HepG2 (cell line): ENCODE results near the gene PRRC2A. TPM values are rescaled to one million over a fixed set of nuclear protein-coding genes. Genes with fewer than 3 reads are reported as not detected.

Source experiments
- ARID5B ChIP-seq: IDR thresholded peaks from 2 replicates; pipeline ENCODE4 v1.4.0; 2020; ENCODE audit warnings: mild to moderate bottlenecking, missing genetic modification reagents
- CSRNP1 ChIP-seq: sonication (generic); formaldehyde crosslinking; IDR thresholded peaks from 2 replicates; pipeline ENCODE4 v1.8.1; 2023; ENCODE audit warnings: mild to moderate bottlenecking, missing genetic modification reagents
- HDAC1 ChIP-seq: sonication (generic); formaldehyde crosslinking; IDR thresholded peaks from 2 replicates; pipeline ENCODE4 v1.5.1; 2020; ENCODE audit warnings: mild to moderate bottlenecking, missing genetic modification reagents
- HNRNPLL ChIP-seq: fragments of 200-400 bp; formaldehyde crosslinking; IDR thresholded peaks from 2 replicates; pipeline ENCODE4 v1.6.1; 2017; ENCODE audit warnings: mild to moderate bottlenecking, low read depth, low read length; ENCODE audit not compliant: poor library complexity, severe bottlenecking
- KMT2A ChIP-seq: sonication (generic); formaldehyde crosslinking; IDR thresholded peaks from 2 replicates; pipeline ENCODE4 v1.4.0; 2020; ENCODE audit warnings: missing genetic modification reagents
- LBX2 ChIP-seq: sonication (generic); formaldehyde crosslinking; IDR thresholded peaks from 2 replicates; pipeline ENCODE4 v1.5.0; 2020; ENCODE audit warnings: missing genetic modification reagents, mild to moderate bottlenecking, borderline replicate concordance
- NKX3-1 ChIP-seq: sonication (generic); formaldehyde crosslinking; IDR thresholded peaks from 2 replicates; pipeline ENCODE4 v1.5.0; 2020; ENCODE audit warnings: missing genetic modification reagents
- POLR2G ChIP-seq: fragments of 200-400 bp; formaldehyde crosslinking; IDR thresholded peaks from 2 replicates; pipeline ENCODE4 v1.6.1; 2018; ENCODE audit warnings: mild to moderate bottlenecking, low read depth, low read length, moderate library complexity
- RELA ChIP-seq: sonication (generic); formaldehyde crosslinking; IDR thresholded peaks from 2 replicates; pipeline ENCODE4 v1.4.0; 2020; ENCODE audit warnings: missing genetic modification reagents
- SMAD1 ChIP-seq: sonication (generic); formaldehyde crosslinking; IDR thresholded peaks from 2 replicates; pipeline ENCODE4 v1.4.0; 2020; ENCODE audit warnings: missing genetic modification reagents, low read depth, mild to moderate bottlenecking, borderline replicate concordance
- SUZ12 ChIP-seq: fragments of 150-350 bp; IDR thresholded peaks from 2 replicates; pipeline ENCODE4 v1.6.1; 2014; ENCODE audit warnings: low read depth, low read length
- TRAFD1 ChIP-seq: sonication (generic); formaldehyde crosslinking; IDR thresholded peaks from 2 replicates; pipeline ENCODE4 v1.5.1; 2020; ENCODE audit warnings: missing genetic modification reagents, mild to moderate bottlenecking, borderline replicate concordance
- ZFYVE20 ChIP-seq: sonication (generic); formaldehyde crosslinking; IDR thresholded peaks from 2 replicates; pipeline ENCODE4 v1.8.0; 2023; ENCODE audit warnings: low read depth, mild to moderate bottlenecking, moderate library complexity, missing genetic modification reagents, borderline replicate concordance
- ZMAT5 ChIP-seq: sonication (generic); formaldehyde crosslinking; IDR thresholded peaks from 2 replicates; pipeline ENCODE4 v1.5.0; 2020; ENCODE audit warnings: mild to moderate bottlenecking, low read depth, missing genetic modification reagents, borderline replicate concordance
- ZMYM4 ChIP-seq: sonication (generic); formaldehyde crosslinking; IDR thresholded peaks from 2 replicates; pipeline ENCODE4 v1.8.1; 2023; ENCODE audit warnings: mild to moderate bottlenecking, missing genetic modification reagents
- ZNF468 ChIP-seq: sonication (generic); formaldehyde crosslinking; IDR thresholded peaks from 2 replicates; pipeline ENCODE4 v1.8.0; 2022; ENCODE audit warnings: mild to moderate bottlenecking, moderate library complexity, missing genetic modification reagents
- polyA plus RNA-seq, 8 experiments: library from polyadenylated mRNA; depleted of rRNA in 3 of 8; stranded (reverse) in 7 of 8; unstranded in 1 of 8; fragments of >200 nt; fragmentation: Illumina TruSeq in 4 of 8; extraction: Trizol in 4 of 8; gene quantifications; 2 replicates each; pipeline versions ENCODE4 v1.2.1 to v1.2.3, GENCODE V29; 2011 to 2016; ENCODE audit warnings: low read depth in 4 of 8, missing spikeins in 1 of 8, mixed read lengths in 1 of 8; ENCODE audit not compliant: insufficient read depth in 1 of 8
- total RNA-seq, 5 experiments: library from RNA; depleted of rRNA; stranded (reverse); fragments of >200 nt; fragmentation: Illumina TruSeq; extraction: Trizol; gene quantifications; 2 replicates each; pipeline ENCODE4 v1.2.3, GENCODE V29; 2016; ENCODE audit warnings: low read depth in 1 of 5
- TF ChIP-seq, protein P1 (sequence below): sonication (generic); formaldehyde crosslinking; IDR thresholded peaks from 2 replicates; pipeline ENCODE4 v1.4.0; 2020; ENCODE audit warnings: mild to moderate bottlenecking, missing genetic modification reagents

Gene PRRC2A
- total and polyA plus RNA-seq, 2 of the 13 experiments (the other 11 are each of a cell fraction or from before 2014, with no cell fraction given), result 38.9 to 47.4 TPM

- TF ChIP-seq ARID5B (CRISPR knock-in tag) (peak; percentile 43), HNRNPLL (peak; percentile 65), ZMAT5 (CRISPR knock-in tag) (no peak), ZNF468 (CRISPR knock-in tag) (no peak), POLR2G (peak; percentile 91), RELA (CRISPR knock-in tag) (no peak), TRAFD1 (no peak), SMAD1 (CRISPR knock-in tag) (peak; percentile 60; the same call in 1 of the 2 replicates), SUZ12 (peak; percentile 92), LBX2 (0 out of 2 replicates have a peak, but pooled peaks have one; percentile 55), KMT2A (peak; percentile 64; the same call in 1 of the 2 replicates), CSRNP1 (CRISPR knock-in tag) (peak; percentile 94), ZFYVE20 (CRISPR knock-in tag) (0 out of 2 replicates have a peak, but pooled peaks have one; percentile 60), ZMYM4 (CRISPR knock-in tag) (peak; percentile 46), NKX3-1 (CRISPR knock-in tag) (0 out of 2 replicates have a peak, but pooled peaks have one; percentile 87), HDAC1 (peak; percentile 75)
- TF ChIP-seq, protein P1, sequence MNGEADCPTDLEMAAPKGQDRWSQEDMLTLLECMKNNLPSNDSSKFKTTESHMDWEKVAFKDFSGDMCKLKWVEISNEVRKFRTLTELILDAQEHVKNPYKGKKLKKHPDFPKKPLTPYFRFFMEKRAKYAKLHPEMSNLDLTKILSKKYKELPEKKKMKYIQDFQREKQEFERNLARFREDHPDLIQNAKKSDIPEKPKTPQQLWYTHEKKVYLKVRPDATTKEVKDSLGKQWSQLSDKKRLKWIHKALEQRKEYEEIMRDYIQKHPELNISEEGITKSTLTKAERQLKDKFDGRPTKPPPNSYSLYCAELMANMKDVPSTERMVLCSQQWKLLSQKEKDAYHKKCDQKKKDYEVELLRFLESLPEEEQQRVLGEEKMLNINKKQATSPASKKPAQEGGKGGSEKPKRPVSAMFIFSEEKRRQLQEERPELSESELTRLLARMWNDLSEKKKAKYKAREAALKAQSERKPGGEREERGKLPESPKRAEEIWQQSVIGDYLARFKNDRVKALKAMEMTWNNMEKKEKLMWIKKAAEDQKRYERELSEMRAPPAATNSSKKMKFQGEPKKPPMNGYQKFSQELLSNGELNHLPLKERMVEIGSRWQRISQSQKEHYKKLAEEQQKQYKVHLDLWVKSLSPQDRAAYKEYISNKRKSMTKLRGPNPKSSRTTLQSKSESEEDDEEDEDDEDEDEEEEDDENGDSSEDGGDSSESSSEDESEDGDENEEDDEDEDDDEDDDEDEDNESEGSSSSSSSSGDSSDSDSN, result peak; percentile 65
Measured at GRCh38 chr6:31665501-31666336, 45.2 kb downstream of the PRRC2A start, which contains the start of gene CSNK2B (continued).
